GM12874 (cell line): ENCODE measurements around the gene NEU1.

ENCODE experiments used
- TF ChIP-seq, protein P1 (sequence below): IDR thresholded peaks from 2 replicates; pipeline ENCODE4 v1.5.1; 2011; ENCODE audit warnings: low read depth, mild to moderate bottlenecking, control low read depth, low read length, moderate library complexity; ENCODE audit not compliant: insufficient read depth

NEU1 gene

DNA sequence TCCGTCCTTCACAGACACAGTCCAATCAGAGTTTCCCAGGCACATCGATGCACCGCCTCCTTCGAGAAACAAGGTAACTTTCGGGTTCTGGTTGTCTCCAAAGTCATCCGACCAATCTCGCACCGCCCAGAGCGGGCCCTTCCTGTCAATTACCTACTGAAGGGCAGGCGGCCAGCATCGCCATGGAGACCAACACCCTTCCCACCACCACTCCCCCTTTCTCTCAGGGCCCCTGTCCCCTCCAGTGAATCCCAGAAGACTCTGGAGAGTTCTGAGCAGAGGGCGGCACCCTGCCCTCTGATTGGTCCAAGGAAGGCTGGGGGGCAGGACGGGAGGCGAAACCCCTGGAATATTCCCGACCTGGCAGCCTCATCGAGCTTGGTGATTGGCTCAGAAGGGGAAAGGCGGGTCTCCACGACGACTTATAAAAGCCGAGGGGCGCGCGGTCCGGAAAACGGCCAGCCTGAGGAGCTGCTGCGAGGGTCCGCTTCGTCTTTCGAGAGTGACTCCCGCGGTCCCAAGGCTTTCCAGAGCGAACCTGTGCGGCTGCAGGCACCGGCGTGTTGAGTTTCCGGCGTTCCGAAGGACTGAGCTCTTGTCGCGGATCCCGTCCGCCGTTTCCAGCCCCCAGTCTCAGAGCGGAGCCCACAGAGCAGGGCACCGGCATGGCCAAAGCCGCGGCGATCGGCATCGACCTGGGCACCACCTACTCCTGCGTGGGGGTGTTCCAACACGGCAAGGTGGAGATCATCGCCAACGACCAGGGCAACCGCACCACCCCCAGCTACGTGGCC, 35.1 kb downstream of the NEU1 start, which contains the start of gene HSPA1B:
Gene HSPA1B (plus strand): TSS at position 453 of the 794 bp plus-strand sequence. CDS start 213 bp downstream, at position 666.
- TF ChIP-seq, protein P1, sequence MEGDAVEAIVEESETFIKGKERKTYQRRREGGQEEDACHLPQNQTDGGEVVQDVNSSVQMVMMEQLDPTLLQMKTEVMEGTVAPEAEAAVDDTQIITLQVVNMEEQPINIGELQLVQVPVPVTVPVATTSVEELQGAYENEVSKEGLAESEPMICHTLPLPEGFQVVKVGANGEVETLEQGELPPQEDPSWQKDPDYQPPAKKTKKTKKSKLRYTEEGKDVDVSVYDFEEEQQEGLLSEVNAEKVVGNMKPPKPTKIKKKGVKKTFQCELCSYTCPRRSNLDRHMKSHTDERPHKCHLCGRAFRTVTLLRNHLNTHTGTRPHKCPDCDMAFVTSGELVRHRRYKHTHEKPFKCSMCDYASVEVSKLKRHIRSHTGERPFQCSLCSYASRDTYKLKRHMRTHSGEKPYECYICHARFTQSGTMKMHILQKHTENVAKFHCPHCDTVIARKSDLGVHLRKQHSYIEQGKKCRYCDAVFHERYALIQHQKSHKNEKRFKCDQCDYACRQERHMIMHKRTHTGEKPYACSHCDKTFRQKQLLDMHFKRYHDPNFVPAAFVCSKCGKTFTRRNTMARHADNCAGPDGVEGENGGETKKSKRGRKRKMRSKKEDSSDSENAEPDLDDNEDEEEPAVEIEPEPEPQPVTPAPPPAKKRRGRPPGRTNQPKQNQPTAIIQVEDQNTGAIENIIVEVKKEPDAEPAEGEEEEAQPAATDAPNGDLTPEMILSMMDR = no peak

DNA sequence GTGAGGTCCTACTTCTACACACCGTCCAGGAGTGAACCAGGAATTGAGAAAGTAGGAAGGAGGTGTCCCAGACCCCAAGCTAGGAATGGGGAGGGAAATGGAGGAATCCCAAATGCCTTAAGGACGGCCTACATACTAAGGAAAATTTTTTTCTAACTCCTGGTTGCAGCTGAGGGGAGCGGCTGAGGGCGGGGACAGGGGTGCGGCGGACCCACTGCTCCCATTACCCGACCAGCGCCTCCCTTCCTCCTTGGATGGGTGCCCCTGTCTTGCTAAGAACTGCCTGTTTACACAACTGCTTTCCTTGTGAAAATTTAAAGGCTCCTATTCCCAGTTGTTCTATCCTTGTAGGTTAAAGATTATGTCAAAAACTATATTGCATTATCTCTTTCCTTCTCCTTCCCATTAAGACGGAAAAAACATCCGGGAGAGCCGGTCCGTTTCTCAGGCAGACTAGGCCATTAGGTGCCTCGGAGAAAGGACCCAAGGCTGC, 35.8 kb downstream of the NEU1 start:
- TF ChIP-seq, protein P1 = no peak

DNA sequence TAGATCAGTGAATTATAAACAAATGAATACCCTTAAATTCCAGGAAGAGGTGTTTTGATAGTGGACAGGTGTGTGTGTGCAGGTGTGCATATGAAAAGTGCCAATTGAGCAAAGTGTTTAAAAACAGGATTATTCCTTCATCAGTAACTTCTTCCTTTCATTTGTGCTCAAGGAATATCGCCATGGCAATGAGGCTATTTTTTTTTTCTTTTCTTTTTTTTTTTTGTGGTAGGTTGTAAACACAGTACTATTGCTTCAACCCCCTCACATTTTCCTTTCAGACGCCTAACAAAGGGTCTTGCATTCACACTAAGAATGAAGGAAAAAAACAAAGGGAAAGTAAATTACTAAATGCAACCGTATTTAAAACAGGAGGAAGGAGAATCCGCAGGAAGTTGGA, 37.1 kb downstream of the NEU1 start:
- TF ChIP-seq, protein P1 = no peak

DNA sequence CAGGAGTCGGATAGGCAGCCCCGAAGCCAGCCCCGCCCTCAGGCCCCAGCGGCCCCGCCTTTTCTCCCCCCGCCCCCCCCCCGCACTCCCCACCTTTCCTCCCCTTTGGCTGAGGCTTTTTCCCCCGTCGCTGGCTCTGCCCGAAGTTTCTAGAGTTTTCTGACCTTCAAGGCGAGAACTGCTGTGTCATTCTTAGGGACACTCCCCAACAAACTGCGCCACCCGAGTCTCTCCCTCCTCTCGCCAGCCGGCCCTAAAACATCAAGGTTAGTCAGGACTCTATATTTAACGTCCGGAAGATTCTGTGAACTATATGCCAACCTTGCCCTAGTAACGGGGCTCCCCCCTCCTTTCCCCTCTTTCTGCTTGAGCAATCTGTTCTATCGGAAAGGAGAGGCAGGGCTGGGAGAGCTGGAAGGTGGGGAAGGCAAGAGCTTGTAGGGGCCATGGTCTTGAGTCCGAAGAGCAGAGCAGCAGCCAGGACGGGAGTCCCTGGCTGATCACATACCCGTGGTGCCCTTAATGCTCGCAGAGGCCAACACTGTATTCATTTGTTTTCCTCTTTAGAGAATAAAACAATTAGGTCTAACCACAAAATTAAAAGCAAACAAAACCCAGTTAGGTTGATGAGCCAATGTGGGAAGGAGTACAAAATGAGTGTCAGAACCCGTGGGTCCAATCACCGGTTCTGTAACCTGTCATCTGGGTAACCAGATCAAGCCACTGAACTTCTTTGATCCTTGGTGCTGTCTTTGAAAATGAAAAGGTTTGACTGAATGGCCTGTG, 40.4 kb downstream of the NEU1 start:
- TF ChIP-seq, protein P1 = no peak

DNA sequence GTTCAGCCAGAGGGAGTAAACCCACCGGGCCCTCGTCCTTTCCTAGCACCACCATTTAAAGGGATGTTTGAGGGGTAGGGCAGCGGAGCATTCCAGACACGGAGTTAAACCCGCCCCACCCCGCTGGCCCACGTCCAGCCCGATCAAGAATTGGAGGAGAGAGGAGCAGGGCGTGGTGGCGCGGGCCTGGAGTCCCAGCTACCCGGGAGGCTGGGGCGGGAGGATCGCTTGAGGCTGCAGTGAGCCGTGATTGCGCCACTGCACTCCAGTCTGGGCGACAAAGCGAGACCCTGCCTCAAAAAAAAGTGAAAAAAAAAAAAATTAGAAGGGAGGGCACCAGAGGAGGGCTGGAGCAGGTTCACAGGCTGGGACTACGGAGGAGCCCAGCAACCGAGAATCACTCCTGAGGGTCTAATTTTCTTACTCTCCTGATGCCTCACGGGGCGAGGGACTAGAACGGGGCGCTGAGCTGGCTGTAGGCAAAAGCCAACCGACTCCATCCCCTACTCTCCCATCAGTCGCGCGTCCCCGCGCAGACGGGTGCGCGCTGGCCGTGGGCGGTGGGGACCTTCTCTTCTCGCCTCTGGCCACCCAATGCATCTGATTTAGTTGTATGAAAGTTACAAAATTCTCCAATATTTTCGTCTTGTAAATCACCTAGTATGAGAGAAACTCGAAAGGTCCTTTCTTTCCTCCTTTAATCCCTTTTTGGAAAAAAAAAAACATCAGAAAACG, 41.2 kb downstream of the NEU1 start:
- TF ChIP-seq, protein P1 = no peak

DNA sequence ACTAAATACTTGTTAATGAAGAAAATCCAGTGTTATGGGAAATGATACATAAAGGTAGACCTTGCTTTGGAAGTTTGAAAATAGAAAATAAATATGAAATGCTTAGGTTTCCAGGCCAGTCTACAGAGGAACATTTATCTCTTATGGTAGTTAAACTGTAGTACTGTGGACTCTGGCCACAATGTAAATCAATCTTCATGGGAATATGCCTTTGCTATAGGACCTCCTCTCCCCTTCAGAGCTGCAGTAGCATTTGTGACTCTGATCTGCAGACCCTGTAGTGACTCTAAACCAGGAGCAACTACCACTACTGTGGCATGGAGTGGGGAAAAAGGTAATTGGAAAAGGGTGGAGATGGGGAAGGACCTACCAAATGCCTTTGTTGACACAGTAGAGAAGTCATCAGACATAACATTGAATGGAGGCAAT, 42.7 kb downstream of the NEU1 start:
- TF ChIP-seq, protein P1 = no peak
